Large intestine (tissue), 3 donors: ENCODE data around the gene MTA2. TPM values are rescaled to one million over a fixed set of nuclear protein-coding genes. Genes with fewer than 3 reads are reported as not detected.

Experiments
- DNase-seq, 2 donors: peaks; one replicate each; pipeline versions ENCODE4 v3.0.0 to v3.0.0-alpha.2; 2013
- H3K27ac ChIP-seq: one replicate; pipeline ENCODE4 v1.5.1; 2013; ENCODE audit warnings: low read length
- H3K27me3 ChIP-seq: 2 replicates; pipeline ENCODE4 v1.6.1; 2013; ENCODE audit warnings: low read length; ENCODE audit not compliant: control insufficient read depth, insufficient read depth
- H3K36me3 ChIP-seq: 2 replicates; pipeline ENCODE4 v1.6.1; 2013; ENCODE audit warnings: low read length; ENCODE audit not compliant: control insufficient read depth, insufficient read depth
- H3K4me1 ChIP-seq: one replicate; pipeline ENCODE4 v1.6.1; 2013; ENCODE audit warnings: low read length; ENCODE audit not compliant: control insufficient read depth, insufficient read depth
- H3K4me3 ChIP-seq: one replicate; pipeline ENCODE4 v1.5.1; 2013; ENCODE audit warnings: low read length
- H3K9me3 ChIP-seq: one replicate; pipeline ENCODE4 v1.6.1; 2013; ENCODE audit warnings: mild to moderate bottlenecking, low read depth, low read length, moderate library complexity; ENCODE audit not compliant: control insufficient read depth
- WGBS: methylation state at CpG from one replicate; pipeline ENCODE4 v1.1.5; 2013; ENCODE audit warnings: low lambda C conversion rate; ENCODE audit not compliant: insufficient coverage; 5-methylcytosine and 5-hydroxymethylcytosine counted together
- polyA plus RNA-seq: library from polyadenylated mRNA; unstranded; fragments of 120-200 nt; gene quantifications from one replicate; pipeline ENCODE4 v1.2.1, GENCODE V29; 2013

MTA2 gene
- polyA plus RNA-seq, 1 donor = 51.6 TPM

DNA sequence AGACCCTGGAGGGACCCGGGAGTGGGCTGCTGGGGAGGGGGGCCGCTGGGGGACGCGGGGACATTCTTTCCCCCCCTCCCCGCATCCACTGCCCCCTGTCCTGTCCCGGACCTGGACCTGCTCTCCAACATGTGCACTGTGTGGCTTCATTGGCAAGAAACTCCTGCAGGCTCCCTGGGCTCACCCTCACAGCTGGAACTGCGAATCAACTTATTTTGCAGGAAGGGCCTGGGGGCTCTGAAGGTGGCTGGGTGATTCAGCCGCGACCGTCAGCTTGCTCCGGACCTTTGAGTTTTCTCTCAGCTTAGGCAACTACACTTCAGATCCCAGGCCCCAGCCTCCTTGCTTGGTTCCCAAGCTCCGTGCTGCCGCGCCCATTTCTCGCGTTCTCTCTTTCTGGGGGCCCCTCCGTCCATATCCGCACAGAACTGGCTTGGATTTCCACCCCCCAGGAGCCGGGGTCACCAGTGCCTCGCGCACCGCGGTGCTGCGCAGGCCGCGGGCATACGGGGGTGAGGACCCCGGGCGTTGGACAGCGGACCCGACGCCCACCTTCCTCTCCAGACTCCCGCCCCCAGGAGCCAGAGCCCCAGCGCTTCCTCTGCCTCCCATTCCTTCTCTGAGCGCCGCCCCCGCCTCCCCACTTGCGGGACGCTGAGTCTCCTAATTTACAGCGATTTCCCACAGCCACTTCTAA lies 54.6 kb downstream of the MTA2 start:
- no CpG with 5 or more reads among the region's 40 CpGs for WGBS

DNA sequence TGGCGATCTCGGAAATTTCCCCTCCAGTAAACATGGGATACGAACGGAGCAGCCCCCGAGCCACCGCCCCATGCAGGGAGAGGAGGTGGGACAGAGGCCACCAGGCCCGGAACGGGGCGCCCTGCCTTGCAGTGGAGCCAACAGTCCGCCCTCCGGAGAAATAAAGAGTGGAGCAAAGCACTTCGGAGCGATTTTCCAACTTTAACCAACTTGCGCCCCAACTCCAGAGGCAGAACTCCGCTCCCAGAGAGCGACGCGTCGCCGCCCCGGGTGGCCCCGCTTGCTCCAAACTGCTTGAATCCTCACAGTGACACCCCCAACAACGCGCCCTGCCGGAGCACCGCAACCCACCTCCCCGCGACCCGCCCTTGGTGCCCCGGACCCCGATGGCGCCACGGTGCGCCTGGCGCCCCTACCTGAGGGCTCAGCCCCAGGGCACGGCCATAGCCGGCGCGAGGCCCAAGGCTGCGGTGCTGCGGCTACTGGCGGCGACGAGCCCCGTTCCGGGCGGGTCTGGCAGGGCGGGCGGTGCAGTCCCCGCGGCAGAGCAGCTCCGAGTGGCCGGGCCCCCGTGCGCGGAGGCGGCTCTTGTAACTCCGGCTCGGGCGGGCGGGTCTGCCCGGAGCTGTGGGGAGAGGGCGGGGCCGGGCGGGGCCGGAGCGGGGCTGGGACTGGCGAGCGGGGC lies 55.3 kb downstream of the MTA2 start, which contains the start of gene AHNAK:
Gene AHNAK, minus strand, starts transcription at position 563 of the 685 bp plus-strand sequence. CDS start 10,708 bp downstream, outside the sequence.
- H3K4me3 ChIP-seq = peak within 1 kb of the TSS; percentile 99
- peak within 1 kb of the TSS; percentile 92 for H3K27ac ChIP-seq
- H3K9me3 ChIP-seq = no peaks in the 10 kb centered on the region
- H3K27me3 ChIP-seq = no peaks in the 10 kb centered on the region
- WGBS = no CpG with 5 or more reads among the region's 69 CpGs
- peaks cover 67% of the 10 kb centered on the region for H3K4me1 ChIP-seq
- peaks cover 2% of the 10 kb centered on the region for H3K36me3 ChIP-seq
- peak in 1 of 2 donors; percentile 83 for DNase-seq

More for the DNA sequence above, 54.6 kb downstream of the MTA2 start:
- H3K27me3 ChIP-seq = no peaks in the 10 kb centered on the region
- DNase-seq = peak in 1 of 2 donors; percentile 82
- H3K36me3 ChIP-seq = no peaks in the 10 kb centered on the region
- peak overlapping the region; percentile 99 for H3K4me3 ChIP-seq
- H3K4me1 ChIP-seq = peaks cover 67% of the 10 kb centered on the region
- H3K27ac ChIP-seq = peak overlapping the region; percentile 92
- H3K9me3 ChIP-seq = no peaks in the 10 kb centered on the region

DNA sequence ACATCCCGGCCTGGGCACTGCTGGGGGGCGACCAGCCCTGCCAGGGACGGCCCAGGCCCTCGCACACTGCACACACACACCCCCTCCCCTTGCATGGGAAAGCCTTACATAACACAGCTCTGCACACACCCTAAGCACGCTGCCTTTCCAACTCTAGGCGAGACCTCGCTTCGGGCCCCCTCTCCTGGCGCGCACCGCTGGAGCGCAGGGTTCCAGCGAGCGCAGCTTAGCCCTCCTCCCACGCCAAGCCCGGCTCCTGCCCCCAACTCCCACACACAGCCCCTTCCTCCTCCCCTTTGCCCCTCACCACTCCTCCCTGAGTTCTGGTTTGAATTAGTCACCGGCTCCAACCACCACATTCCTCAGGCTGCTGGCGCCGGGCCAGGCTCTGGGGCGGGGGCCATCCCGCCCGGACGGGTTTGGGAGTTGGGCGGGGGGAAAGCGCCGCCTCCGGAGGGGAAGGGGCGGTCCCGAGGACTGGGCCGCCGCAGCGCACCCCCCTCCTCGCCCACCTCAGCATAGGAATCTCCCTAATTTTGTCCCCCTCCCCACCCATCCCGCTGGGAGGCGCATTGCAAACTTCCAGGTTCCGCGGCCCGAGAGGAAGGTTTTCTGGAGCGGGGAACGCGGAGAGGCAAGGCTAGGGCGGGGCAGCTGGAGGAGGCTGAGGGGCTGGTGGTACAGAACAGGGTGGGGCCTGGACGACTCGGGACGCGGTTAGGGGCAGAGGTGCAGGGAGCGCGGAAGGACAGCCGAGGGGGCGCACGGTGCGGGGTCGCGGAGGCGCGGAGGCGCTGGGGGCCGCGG lies 56.0 kb downstream of the MTA2 start:
- peak; percentile 80 to 88 for DNase-seq
- Histone ChIP-seq H3K9me3 (no peaks in the 10 kb centered on the region), H3K27ac (peak overlapping the region; percentile 92), H3K36me3 (peaks cover 7% of the 10 kb centered on the region), H3K4me3 (peak overlapping the region; percentile 99), H3K27me3 (no peaks in the 10 kb centered on the region), H3K4me1 (peaks cover 67% of the 10 kb centered on the region)
- no CpG with 5 or more reads among the region's 59 CpGs for WGBS

DNA sequence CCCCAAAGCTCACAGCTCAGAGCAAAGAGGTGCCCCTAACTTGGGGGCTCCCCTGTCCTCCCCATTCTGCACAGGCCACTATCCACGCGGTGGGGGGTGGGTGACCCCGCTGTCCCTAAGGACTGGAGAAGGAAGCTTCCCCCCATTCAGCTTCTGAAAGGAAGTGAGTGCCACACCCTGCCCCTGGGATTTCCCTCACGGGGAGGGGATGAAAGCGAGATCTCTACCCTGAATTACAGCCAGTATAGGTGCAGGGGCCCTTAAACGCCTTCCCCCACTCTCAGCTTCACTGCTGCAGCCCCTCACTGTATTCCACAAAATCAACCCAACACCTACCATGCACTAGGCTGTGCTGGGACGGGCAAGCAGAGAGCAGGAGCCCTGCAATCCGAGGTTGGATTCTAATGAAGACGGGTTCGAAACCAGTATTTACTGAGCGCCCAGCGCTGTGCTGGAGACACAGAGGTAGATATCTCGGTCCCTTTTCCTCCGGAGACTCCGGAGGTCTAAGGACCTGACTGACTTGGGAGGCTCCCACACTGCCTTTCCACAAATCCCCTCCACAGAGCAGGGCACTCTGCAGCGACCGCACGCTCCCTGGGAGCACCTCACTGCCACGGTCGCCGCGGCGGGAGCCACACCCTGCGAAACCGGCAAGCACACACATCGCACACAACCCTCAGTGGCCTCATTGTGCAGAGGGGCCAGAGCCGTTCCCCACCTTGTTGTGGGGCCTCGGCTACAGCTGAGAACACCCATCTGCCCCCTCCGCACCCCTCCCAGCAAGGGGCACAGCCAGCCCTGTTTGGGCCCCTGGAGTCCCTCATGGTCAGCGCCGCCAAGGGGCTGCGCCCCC lies 56.9 kb downstream of the MTA2 start:
- no peaks in the 10 kb centered on the region for H3K9me3 ChIP-seq
- peak overlapping the region; percentile 92 for H3K27ac ChIP-seq
- peaks cover 75% of the 10 kb centered on the region for H3K4me1 ChIP-seq
- WGBS = no CpG with 5 or more reads among the region's 32 CpGs
- H3K4me3 ChIP-seq = peak overlapping the region; percentile 99
- peaks cover 7% of the 10 kb centered on the region for H3K36me3 ChIP-seq
- peak in 1 of 2 donors; percentile 72 for DNase-seq
- no peaks in the 10 kb centered on the region for H3K27me3 ChIP-seq

DNA sequence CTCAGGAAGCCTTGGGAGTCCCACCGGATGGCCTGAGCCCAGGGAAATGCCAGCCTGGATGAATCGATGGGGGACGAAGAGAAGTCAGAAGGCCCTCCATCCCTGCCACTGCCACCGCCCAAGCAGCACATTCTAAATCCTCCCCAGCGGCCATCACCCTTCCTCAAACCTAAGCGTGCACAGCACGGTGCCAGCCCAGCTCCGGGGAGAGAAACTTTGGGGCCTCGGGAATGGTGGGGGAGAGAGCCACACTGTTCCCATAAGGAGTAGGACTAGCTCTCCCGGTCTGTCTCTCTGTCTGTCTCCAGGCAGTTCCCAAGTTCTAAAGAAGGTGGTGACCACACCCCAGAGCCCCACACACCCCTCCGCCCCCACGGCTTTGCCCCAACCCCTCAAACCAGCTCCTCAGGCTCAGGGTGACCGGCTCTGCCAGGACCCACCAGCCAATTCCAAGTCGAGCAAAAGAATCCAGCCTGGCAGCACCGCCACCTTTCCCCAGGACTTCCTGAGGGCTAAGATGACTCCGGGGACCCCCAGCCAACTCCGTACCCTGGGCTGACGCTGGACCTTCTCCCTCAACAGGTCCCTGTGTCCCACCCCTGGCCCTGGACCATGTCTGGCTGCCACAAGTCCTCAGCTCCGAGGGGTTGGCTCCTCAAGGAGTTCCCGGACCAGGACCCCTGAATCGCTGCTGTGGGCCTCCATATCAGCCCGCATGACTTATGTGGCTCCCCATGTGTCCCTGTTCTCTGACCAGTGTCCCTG lies 57.8 kb downstream of the MTA2 start:
- no CpG with 5 or more reads among the region's 22 CpGs for WGBS
- DNase-seq = no peak
- Histone ChIP-seq H3K36me3 (peaks cover 11% of the 10 kb centered on the region), H3K27me3 (no peaks in the 10 kb centered on the region), H3K27ac (peak overlapping the region; percentile 92), H3K9me3 (no peaks in the 10 kb centered on the region), H3K4me3 (peak overlapping the region; percentile 99), H3K4me1 (peaks cover 80% of the 10 kb centered on the region)

Other genes with a start within 250 kb of the MTA2 start
- not detected for gene SCGB1A1, start 182.8 kb downstream of the MTA2 start, polyA plus RNA-seq
- 134 TPM for gene AHNAK, start 55.1 kb downstream of the MTA2 start, polyA plus RNA-seq
- 2,426 TPM for gene EEF1G, start 28.0 kb downstream of the MTA2 start, polyA plus RNA-seq
- gene TUT1, start 10.3 kb downstream of the MTA2 start, polyA plus RNA-seq = 18.7 TPM
- gene EML3, start 10.9 kb upstream of the MTA2 start, polyA plus RNA-seq = 25.3 TPM
- 4.5 TPM for gene ROM1, start 11.4 kb upstream of the MTA2 start, polyA plus RNA-seq
- 40.0 TPM for gene B3GAT3, start 20.1 kb upstream of the MTA2 start, polyA plus RNA-seq
- 272 TPM for gene GANAB, start 44.7 kb upstream of the MTA2 start, polyA plus RNA-seq
- gene INTS5, start 51.4 kb upstream of the MTA2 start, polyA plus RNA-seq = 15.2 TPM
- gene C11orf98, start 63.3 kb upstream of the MTA2 start, polyA plus RNA-seq = 60.4 TPM
- gene CSKMT, start 63.4 kb upstream of the MTA2 start, polyA plus RNA-seq = 8.7 TPM
- gene UQCC3, start 69.8 kb upstream of the MTA2 start, polyA plus RNA-seq = 10.4 TPM
- 5.7 TPM for gene LBHD1, start 70.4 kb upstream of the MTA2 start, polyA plus RNA-seq
- gene UBXN1, start 77.2 kb upstream of the MTA2 start, polyA plus RNA-seq = 146 TPM
- 2.9 TPM for gene LRRN4CL, start 87.7 kb upstream of the MTA2 start, polyA plus RNA-seq
- gene BSCL2, start 105.6 kb upstream of the MTA2 start, polyA plus RNA-seq = 38.6 TPM
- 10.9 TPM for gene GNG3, start 105.8 kb upstream of the MTA2 start, polyA plus RNA-seq
- gene HNRNPUL2, start 125.6 kb upstream of the MTA2 start, polyA plus RNA-seq = 65.1 TPM
- 37.9 TPM for gene TTC9C, start 126.6 kb upstream of the MTA2 start, polyA plus RNA-seq
- gene ZBTB3, start 152.3 kb upstream of the MTA2 start, polyA plus RNA-seq = 7.2 TPM
- 87.5 TPM for gene POLR2G, start 159.7 kb upstream of the MTA2 start, polyA plus RNA-seq
- 28.5 TPM for gene TAF6L, start 169.5 kb upstream of the MTA2 start, polyA plus RNA-seq
- gene TMEM179B, start 185.5 kb upstream of the MTA2 start, polyA plus RNA-seq = 69.5 TPM
- gene TMEM223, start 190.1 kb upstream of the MTA2 start, polyA plus RNA-seq = 18.4 TPM
- gene NXF1, start 203.6 kb upstream of the MTA2 start, polyA plus RNA-seq = 89.3 TPM
- 42.4 TPM for gene STX5, start 230.2 kb upstream of the MTA2 start, polyA plus RNA-seq
- gene TEX54, start 231.0 kb upstream of the MTA2 start, polyA plus RNA-seq = 0.76 TPM
- gene WDR74, start 237.7 kb upstream of the MTA2 start, polyA plus RNA-seq = 38.4 TPM